HG03439 (cell line): ENCODE data around the gene VIT.
"Not testable (repeated sequence)": the region's sequence is repeated elsewhere in the genome, so short reads cannot be mapped to it uniquely, and the experiment has no call there.

Experiments
- ATAC-seq: cut with Tn5 transposase; IDR thresholded peaks from one replicate; pipeline ENCODE4 v1.9.1; 2021; ENCODE audit warnings: mild to moderate bottlenecking, moderate library complexity; ENCODE audit not compliant: unreplicated experiment

Gene VIT

GRCh38 chr2:36800381-36800780 lies 103.9 kb downstream of the VIT start:
- ATAC-seq = no peak

- no peak for ATAC-seq
Measured at GRCh38 chr2:36801088-36801487, 104.6 kb downstream of the VIT start.

GRCh38 chr2:36802952-36803351 lies 106.4 kb downstream of the VIT start:
- ATAC-seq = no peak

- no peak for ATAC-seq
Measured at GRCh38 chr2:36805635-36806224, 109.2 kb downstream of the VIT start.

- no peak for ATAC-seq
Measured at GRCh38 chr2:36807223-36807886, 110.8 kb downstream of the VIT start.

GRCh38 chr2:36808386-36809068 lies 112.0 kb downstream of the VIT start:
- ATAC-seq = no peak

- ATAC-seq = no peak
Measured at GRCh38 chr2:36809069-36809445, 112.5 kb downstream of the VIT start.

- no peak for ATAC-seq
Measured at GRCh38 chr2:36811071-36811470, 114.6 kb downstream of the VIT start.

- ATAC-seq = no peak
Measured at GRCh38 chr2:36812196-36812595, 115.7 kb downstream of the VIT start.

- no peak for ATAC-seq
Measured at GRCh38 chr2:36818542-36818941, 122.0 kb downstream of the VIT start.

- ATAC-seq = no peak
Measured at GRCh38 chr2:36819095-36819711, 122.7 kb downstream of the VIT start.

GRCh38 chr2:36820942-36821605 lies 124.6 kb downstream of the VIT start:
- no peak for ATAC-seq

- no peak for ATAC-seq
Measured at GRCh38 chr2:36823862-36824261, 127.4 kb downstream of the VIT start.

GRCh38 chr2:36824273-36824672 lies 127.8 kb downstream of the VIT start:
- ATAC-seq = no peak

GRCh38 chr2:36824683-36825082 lies 128.2 kb downstream of the VIT start:
- ATAC-seq = not testable (repeated sequence)

GRCh38 chr2:36831185-36831584 lies 134.7 kb downstream of the VIT start:
- no peak for ATAC-seq

- no peak for ATAC-seq
Measured at GRCh38 chr2:36834203-36834602, 137.7 kb downstream of the VIT start.

- ATAC-seq = no peak
Measured at GRCh38 chr2:36834731-36835524, 138.4 kb downstream of the VIT start.

- ATAC-seq = no peak
Measured at GRCh38 chr2:36839976-36840617, 143.6 kb downstream of the VIT start.

- no peak for ATAC-seq
Measured at GRCh38 chr2:36843838-36844237, 147.3 kb downstream of the VIT start.
